Right lobe of liver (tissue), 6 donors: ENCODE measurements around the gene SPON2. TPM values are rescaled to one million over a fixed set of nuclear protein-coding genes. Genes with fewer than 3 reads are reported as not detected.

Experiments used
- ATAC-seq, 4 donors: fragments of 200-7000 bp; cut with Tn5 transposase; one replicate each; pipeline ENCODE4 v1.9.1; 2020; ENCODE audit warnings: mild to moderate bottlenecking in 4 of 4, moderate library complexity in 4 of 4
- DNase-seq, 3 donors: peaks; one replicate each; pipeline ENCODE4 v3.0.0-alpha.2; 2020
- H3K27ac ChIP-seq, 3 donors: fragments of 200-600 bp; one replicate each; pipeline ENCODE4 v1.8.0; 2022
- H3K27me3 ChIP-seq, 2 donors: fragments of 200-600 bp; one replicate each; pipeline ENCODE4 v1.8.0; 2022
- H3K36me3 ChIP-seq, 4 donors: fragments of 200-600 bp; sonication (generic) in 1 of 4; one replicate each; pipeline versions ENCODE4 v1.5.1 to v1.8.0; 2017 to 2022; ENCODE audit warnings: control low read depth in 1 of 4
- H3K4me1 ChIP-seq, 4 donors: fragments of 200-600 bp; sonication (generic) in 1 of 4; one replicate each; pipeline versions ENCODE4 v1.5.1 to v1.8.0; 2017 to 2022; ENCODE audit warnings: control low read depth in 1 of 4
- H3K4me3 ChIP-seq, 3 donors: fragments of 200-600 bp; one replicate each; pipeline ENCODE4 v1.8.0; 2022
- H3K9me3 ChIP-seq, 4 donors: fragments of 200-600 bp; sonication (generic) in 1 of 4; one replicate each; pipeline versions ENCODE4 v1.5.1 to v1.8.0; 2017 to 2022; ENCODE audit warnings: control low read depth in 1 of 4
- POLR2A ChIP-seq: fragments of 450-650 bp; IDR thresholded peaks from one replicate; pipeline ENCODE4 v1.6.1; 2017; ENCODE audit warnings: antibody characterized with exemption, mild to moderate bottlenecking
- WGBS: methylation state at CpG from one replicate; pipeline ENCODE4 v1.1.6; 2018; ENCODE audit warnings: low coverage, low lambda C conversion rate; ENCODE audit not compliant: insufficient coverage; ENCODE audit errors: missing lambda C conversion rate; 5-methylcytosine and 5-hydroxymethylcytosine counted together
- intact Hi-C, 2 donors: fragments of 100-400 bp; cut with DNase I; formaldehyde crosslinking; loops; one replicate each; pipeline versions ENCODE4 v1.11.2 to v1.14.1; 2022
- total RNA-seq, 6 experiments: library from RNA; depleted of rRNA in 2 of 6; stranded (reverse); fragments of >200 nt in 2 of 6; fragmentation: NEBNext Ultra II Directional in 3 of 6; extraction: Animal tissue kit (Norgen Biotek cat#: 25700) in 3 of 6; gene quantifications; one replicate each; pipeline versions ENCODE4 v1.1.0 to v1.2.4, GENCODE V29; 2016 to 2023
- TF ChIP-seq, protein P1 (sequence below), 4 donors: fragments of 200-600 bp in 3 of 4; fragments of 450-650 bp in 1 of 4; IDR thresholded peaks; one replicate each; pipeline versions ENCODE4 v1.5.1 to v1.8.0; 2016 to 2022; ENCODE audit warnings: antibody characterized with exemption in 4 of 4, mild to moderate bottlenecking in 2 of 4
- donor health status: DM: no; HTN: yes; CAD: no.
- donor health status: DM: no; HTN: no; CAD: no.
- donor health status: DM: no; HTN: no; CAD: no.
- donor health status: DM: no; HTN: yes; CAD: no.
- donor health status: DM: no; HTN: yes; CAD: no.

The SPON2 gene
- total RNA-seq, 6 experiments from 2014 or later, result 41.9 to 138 (median 99.9) TPM

- no peaks in the 10 kb centered on the region for H3K27me3 ChIP-seq
- peaks cover 0 to 66% (median 24%) of the 10 kb centered on the region in 4 donors for H3K36me3 ChIP-seq
- intact Hi-C loops, result no loop called here
- 90% methylated on average over 2 of the region's 31 CpGs for WGBS
- H3K4me1 ChIP-seq, result no peaks in the 10 kb centered on the region
- no peak for DNase-seq
- H3K9me3 ChIP-seq, result no peaks in the 10 kb centered on the region
- H3K4me3 ChIP-seq, result no peak overlapping the region
- TF ChIP-seq, protein P1, sequence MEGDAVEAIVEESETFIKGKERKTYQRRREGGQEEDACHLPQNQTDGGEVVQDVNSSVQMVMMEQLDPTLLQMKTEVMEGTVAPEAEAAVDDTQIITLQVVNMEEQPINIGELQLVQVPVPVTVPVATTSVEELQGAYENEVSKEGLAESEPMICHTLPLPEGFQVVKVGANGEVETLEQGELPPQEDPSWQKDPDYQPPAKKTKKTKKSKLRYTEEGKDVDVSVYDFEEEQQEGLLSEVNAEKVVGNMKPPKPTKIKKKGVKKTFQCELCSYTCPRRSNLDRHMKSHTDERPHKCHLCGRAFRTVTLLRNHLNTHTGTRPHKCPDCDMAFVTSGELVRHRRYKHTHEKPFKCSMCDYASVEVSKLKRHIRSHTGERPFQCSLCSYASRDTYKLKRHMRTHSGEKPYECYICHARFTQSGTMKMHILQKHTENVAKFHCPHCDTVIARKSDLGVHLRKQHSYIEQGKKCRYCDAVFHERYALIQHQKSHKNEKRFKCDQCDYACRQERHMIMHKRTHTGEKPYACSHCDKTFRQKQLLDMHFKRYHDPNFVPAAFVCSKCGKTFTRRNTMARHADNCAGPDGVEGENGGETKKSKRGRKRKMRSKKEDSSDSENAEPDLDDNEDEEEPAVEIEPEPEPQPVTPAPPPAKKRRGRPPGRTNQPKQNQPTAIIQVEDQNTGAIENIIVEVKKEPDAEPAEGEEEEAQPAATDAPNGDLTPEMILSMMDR (IDR thresholded peaks at IDR 0.05), result no peak
- no peak for TF ChIP-seq POLR2A
- ATAC-seq, result no peak
- H3K27ac ChIP-seq, result no peak overlapping the region
Measured at GRCh38 chr4:1215141-1216075, 43.0 kb upstream of the SPON2 start.

- no peak for TF ChIP-seq POLR2A
- TF ChIP-seq, protein P1 (IDR thresholded peaks at IDR 0.05), result no peak
- Histone ChIP-seq H3K9me3 (no peaks in the 10 kb centered on the region), H3K4me3 (no peak overlapping the region), H3K36me3 (peaks cover 0 to 66% (median 24%) of the 10 kb centered on the region in 4 donors), H3K4me1 (no peaks in the 10 kb centered on the region), H3K27ac (no peak overlapping the region), H3K27me3 (no peaks in the 10 kb centered on the region)
- intact Hi-C loops, result no loop called here
- ATAC-seq (peak in 1 of 4 donors; percentile 3), DNase-seq (no peak)
- no CpG with 5 or more reads among the region's 48 CpGs for WGBS
Measured at GRCh38 chr4:1214101-1215095, 42.0 kb upstream of the SPON2 start.

GRCh38 chr4:1213336-1213995, 41.1 kb upstream of the SPON2 start:
- WGBS, result 80% methylated on average over 1 of the region's 20 CpGs
- no peak overlapping the region for H3K4me3 ChIP-seq
- H3K36me3 ChIP-seq, result peaks cover 0 to 66% (median 24%) of the 10 kb centered on the region in 4 donors
- no peaks in the 10 kb centered on the region for H3K27me3 ChIP-seq
- no peak overlapping the region for H3K27ac ChIP-seq
- intact Hi-C loops, result no loop called here
- no peak for TF ChIP-seq POLR2A
- TF ChIP-seq, protein P1 (IDR thresholded peaks at IDR 0.05), result no peak
- H3K9me3 ChIP-seq, result no peaks in the 10 kb centered on the region
- DNase-seq (no peak), ATAC-seq (no peak)
- H3K4me1 ChIP-seq, result peaks cover 0 to 4% (median 2%) of the 10 kb centered on the region in 4 donors
